ENCODE measurements around the gene CD300A.

DNA sequence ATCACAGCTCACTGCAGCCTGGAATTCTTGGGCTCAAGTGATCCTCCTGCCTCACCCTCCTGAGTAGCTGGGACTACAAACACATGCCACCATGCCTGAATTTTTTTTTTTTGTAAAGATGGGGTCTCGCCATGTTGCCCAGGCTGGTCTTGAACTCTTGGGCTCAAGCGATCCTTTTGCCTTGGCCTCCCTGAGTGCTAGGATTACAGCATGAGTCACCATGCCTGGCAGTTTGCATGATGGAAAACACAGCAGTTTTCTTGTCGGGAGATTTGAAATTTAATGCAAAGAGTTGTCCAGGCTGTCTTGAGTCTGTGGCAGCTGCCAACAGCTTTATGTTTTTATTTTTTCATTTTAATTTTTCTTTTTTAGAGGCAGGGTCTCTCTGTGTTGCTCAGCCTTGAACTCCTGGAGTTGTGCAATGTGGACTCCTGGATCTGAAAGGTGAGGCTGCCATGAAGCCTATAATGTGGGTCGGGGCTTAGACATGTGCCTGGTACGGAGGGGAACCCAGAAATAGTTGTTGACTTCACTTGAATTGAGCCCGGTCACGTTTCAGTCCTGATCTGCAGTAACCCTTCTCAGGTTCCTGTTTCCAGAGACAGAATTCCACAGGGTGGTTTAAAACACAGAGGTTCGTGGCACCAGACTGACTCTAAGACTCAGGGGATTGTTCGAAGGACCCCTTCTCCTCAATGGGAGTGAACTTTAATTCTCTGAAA lies 18.7 kb downstream of the CD300A start:
- TF ChIP-seq, protein P1, sequence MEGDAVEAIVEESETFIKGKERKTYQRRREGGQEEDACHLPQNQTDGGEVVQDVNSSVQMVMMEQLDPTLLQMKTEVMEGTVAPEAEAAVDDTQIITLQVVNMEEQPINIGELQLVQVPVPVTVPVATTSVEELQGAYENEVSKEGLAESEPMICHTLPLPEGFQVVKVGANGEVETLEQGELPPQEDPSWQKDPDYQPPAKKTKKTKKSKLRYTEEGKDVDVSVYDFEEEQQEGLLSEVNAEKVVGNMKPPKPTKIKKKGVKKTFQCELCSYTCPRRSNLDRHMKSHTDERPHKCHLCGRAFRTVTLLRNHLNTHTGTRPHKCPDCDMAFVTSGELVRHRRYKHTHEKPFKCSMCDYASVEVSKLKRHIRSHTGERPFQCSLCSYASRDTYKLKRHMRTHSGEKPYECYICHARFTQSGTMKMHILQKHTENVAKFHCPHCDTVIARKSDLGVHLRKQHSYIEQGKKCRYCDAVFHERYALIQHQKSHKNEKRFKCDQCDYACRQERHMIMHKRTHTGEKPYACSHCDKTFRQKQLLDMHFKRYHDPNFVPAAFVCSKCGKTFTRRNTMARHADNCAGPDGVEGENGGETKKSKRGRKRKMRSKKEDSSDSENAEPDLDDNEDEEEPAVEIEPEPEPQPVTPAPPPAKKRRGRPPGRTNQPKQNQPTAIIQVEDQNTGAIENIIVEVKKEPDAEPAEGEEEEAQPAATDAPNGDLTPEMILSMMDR (optimal IDR thresholded peaks at IDR 0.05 in 1 of 3, IDR thresholded peaks at IDR 0.05 in 1 of 3, conservative IDR thresholded peaks at IDR 0.05 in 1 of 3; ENCODE audit: extremely low read depth in 1 of 3, insufficient read depth in 2 of 3, low read length in 3 of 3), result no peak
- TF ChIP-seq EZH2 (IDR thresholded peaks at IDR 0.05; ENCODE audit: low read length), result no peak
